Activated CD4-positive, alpha-beta T cell treated with anti-CD3 and anti-CD28 coated beads, Interleukin-2, amount 10 ng/mL, durations not matched to agents 24 days and 14 days (primary cell): Measurements from ENCODE around the gene PSMC6. TPM values are rescaled to one million over a fixed set of nuclear protein-coding genes. Genes with fewer than 3 reads are reported as not detected.
"Not testable (repeated sequence)": the region's sequence is repeated elsewhere in the genome, so short reads cannot be mapped to it uniquely, and the experiment has no call there.

ENCODE experiments used
- DNase-seq: peaks from one replicate; pipeline ENCODE4 v3.0.0; 2022
- H3K27ac Mint-ChIP-seq: one replicate; pipeline ENCODE4 v1.8.0; 2022; ENCODE audit warnings: mild to moderate bottlenecking, mixed read lengths
- H3K27me3 Mint-ChIP-seq: one replicate; pipeline ENCODE4 v1.8.0; 2022; ENCODE audit warnings: mixed read lengths
- H3K36me3 Mint-ChIP-seq: one replicate; pipeline ENCODE4 v1.8.0; 2022; ENCODE audit warnings: low read depth, mild to moderate bottlenecking, mixed read lengths
- H3K4me1 Mint-ChIP-seq: one replicate; pipeline ENCODE4 v1.8.0; 2021; ENCODE audit warnings: mixed read lengths
- H3K4me3 Mint-ChIP-seq: one replicate; pipeline ENCODE4 v1.8.0; 2022; ENCODE audit warnings: mild to moderate bottlenecking, moderate library complexity, mixed read lengths
- H3K9me3 Mint-ChIP-seq: one replicate; pipeline ENCODE4 v1.8.0; 2021; ENCODE audit warnings: mixed read lengths
- intact Hi-C: fragments of 100-400 bp; cut with micrococcal nuclease; formaldehyde crosslinking; loops from one replicate; pipeline ENCODE4 v1.15.1; 2023
- total RNA-seq: library from RNA; stranded (reverse); gene quantifications from 2 replicates; pipeline ENCODE4 v1.2.3, GENCODE V29; 2022

The PSMC6 gene
- total RNA-seq, 1 donor from 2014 or later: 143 TPM

- peak overlapping the region; percentile 96 for H3K4me3 Mint-ChIP-seq
- DNase-seq: no peak
- no peaks in the 10 kb centered on the region for H3K9me3 Mint-ChIP-seq
- peak overlapping the region; percentile 88 for H3K27ac Mint-ChIP-seq
- intact Hi-C loops: loop anchor here (1.0 to 2.0 kb wide), 3 partner anchors 33 to 177 kb away; partner anchors contain the start of genes GNPNAT1, GPR137C and TXNDC16
- no peaks in the 10 kb centered on the region for H3K27me3 Mint-ChIP-seq
- H3K4me1 Mint-ChIP-seq: peaks cover 21% of the 10 kb centered on the region
- H3K36me3 Mint-ChIP-seq: peaks cover 42% of the 10 kb centered on the region
Measured at GRCh38 chr14:52729585-52729924, 22.6 kb downstream of the PSMC6 start.

DNA sequence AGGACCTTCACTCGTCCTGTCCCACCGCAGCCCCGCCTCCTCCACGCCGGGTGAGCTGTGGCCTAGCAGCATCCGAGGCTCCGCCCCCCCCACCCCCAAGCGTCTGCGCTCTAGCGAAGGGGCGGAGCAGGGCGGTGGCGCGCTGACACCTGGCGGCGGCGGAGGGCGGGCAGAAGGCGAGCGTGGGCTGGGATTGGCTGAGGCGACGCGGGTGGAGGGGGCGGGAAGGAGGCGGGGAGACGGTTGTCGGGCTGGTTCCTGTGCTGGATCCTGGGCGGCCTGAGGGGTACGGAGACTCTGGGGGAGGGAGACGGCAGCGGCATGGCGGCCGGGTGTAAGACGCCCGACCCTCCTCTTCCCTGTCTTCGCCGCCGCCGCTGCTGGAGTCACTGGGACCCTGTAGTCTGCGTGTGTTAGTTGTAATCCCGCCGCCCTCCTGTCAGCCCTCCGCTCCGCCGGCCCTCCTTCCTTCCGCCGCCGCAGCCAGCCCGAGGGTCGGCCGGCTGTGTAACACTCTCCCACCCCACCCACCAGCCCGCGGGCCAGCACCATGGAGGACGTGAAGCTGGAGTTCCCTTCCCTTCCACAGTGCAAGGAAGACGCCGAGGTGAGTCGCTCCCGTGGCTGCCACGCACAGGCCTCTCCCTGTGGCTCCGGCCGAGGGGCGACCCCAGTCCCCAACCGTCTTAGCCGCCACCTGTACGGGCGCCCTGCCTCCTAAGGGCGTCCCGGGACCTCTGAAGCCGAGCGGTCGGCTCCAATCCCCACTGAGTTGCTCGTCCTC, 23.1 kb downstream of the PSMC6 start, which contains the start of gene STYX:
STYX (plus strand) TSS at position 242 of the 784 bp plus-strand sequence; CDS start at position 551, 309 bp downstream.
- Mint-ChIP-seq H3K27me3 (no peaks in the 10 kb centered on the region), H3K36me3 (peaks cover 40% of the 10 kb centered on the region), H3K4me1 (peaks cover 21% of the 10 kb centered on the region), H3K9me3 (no peaks in the 10 kb centered on the region), H3K4me3 (peak within 1 kb of the TSS; percentile 96), H3K27ac (peak within 1 kb of the TSS; percentile 88)
- intact Hi-C loops: loop anchor here (1.0 to 2.0 kb wide), 5 partner anchors 12 to 177 kb away; partner anchors contain the start of genes GNPNAT1, GPR137C, PSMC6 and TXNDC16
- peak; percentile 99 for DNase-seq

- no peak for DNase-seq
- Mint-ChIP-seq H3K4me1 (peaks cover 22% of the 10 kb centered on the region), H3K4me3 (peak overlapping the region; percentile 96), H3K36me3 (peaks cover 36% of the 10 kb centered on the region), H3K27ac (peak overlapping the region; percentile 88), H3K9me3 (no peaks in the 10 kb centered on the region), H3K27me3 (no peaks in the 10 kb centered on the region)
- intact Hi-C loops: loop anchor here (1.0 kb wide), 2 partner anchors 12 to 23 kb away; partner anchors contain the start of gene PSMC6
Measured at GRCh38 chr14:52730709-52731111, 23.7 kb downstream of the PSMC6 start.

GRCh38 chr14:52733824-52734223, 26.8 kb downstream of the PSMC6 start:
- Mint-ChIP-seq H3K27me3 (no peaks in the 10 kb centered on the region), H3K4me1 (peaks cover 29% of the 10 kb centered on the region), H3K9me3 (no peaks in the 10 kb centered on the region), H3K4me3 (no peak overlapping the region), H3K27ac (no peak overlapping the region), H3K36me3 (peaks cover 37% of the 10 kb centered on the region)
- intact Hi-C loops: no loop called here
- no peak for DNase-seq

DNA sequence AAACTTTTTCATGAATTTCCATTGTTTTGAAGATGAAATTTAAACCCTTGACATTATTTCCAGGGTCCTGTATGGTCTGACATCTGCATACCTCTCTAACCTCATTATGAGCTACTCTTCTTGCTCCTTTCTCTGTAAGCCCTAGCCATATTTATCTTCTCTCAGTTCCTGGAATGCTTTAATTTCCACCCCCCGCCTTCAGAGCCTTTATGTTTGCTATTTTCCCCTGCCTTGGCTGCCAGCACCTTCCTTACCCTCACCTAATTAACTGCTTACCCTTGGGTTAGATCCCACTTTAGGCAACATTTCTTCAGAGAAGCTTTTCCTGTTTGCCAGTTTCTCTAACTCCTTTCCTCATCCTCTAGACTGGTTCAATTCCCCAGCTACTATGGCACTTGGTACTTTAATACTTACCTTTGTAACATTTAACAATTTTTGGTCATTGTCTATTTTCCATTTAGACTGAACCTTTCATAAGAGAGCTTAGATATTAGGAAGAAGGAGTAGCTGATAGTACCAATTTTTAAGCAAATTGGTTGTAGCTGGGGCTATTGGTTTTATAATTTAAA, 29.0 kb downstream of the PSMC6 start:
- Mint-ChIP-seq H3K27ac (peak overlapping the region; percentile 35), H3K4me1 (peaks cover 29% of the 10 kb centered on the region), H3K4me3 (peak overlapping the region; percentile 50), H3K9me3 (no peaks in the 10 kb centered on the region), H3K36me3 (peaks cover 33% of the 10 kb centered on the region), H3K27me3 (no peaks in the 10 kb centered on the region)
- intact Hi-C loops: no loop called here
- DNase-seq: no peak

DNA sequence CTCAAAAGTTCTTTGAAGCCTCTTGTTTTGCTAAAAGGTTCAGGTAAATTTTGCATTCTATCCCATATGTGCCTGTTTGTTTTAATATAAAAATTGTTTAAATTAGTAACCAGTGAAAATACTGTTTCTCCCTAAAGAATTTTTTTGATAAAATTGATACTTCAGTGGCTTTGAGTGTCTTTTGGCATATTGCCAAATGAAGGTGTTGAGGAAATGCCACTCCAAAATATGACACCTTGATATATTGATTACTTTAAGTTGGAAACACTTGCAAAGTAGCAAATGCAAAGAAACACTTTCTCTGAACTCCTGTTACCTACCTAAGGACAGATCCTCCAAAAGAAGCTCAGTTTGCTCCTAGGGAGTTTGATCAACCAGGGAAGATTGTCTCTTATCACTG, 31.4 kb downstream of the PSMC6 start:
- H3K27me3 Mint-ChIP-seq: no peaks in the 10 kb centered on the region
- H3K9me3 Mint-ChIP-seq: no peaks in the 10 kb centered on the region
- no peak overlapping the region for H3K27ac Mint-ChIP-seq
- peaks cover 26% of the 10 kb centered on the region for H3K36me3 Mint-ChIP-seq
- no peak overlapping the region for H3K4me3 Mint-ChIP-seq
- no peak for DNase-seq
- intact Hi-C loops: no loop called here
- peaks cover 37% of the 10 kb centered on the region for H3K4me1 Mint-ChIP-seq

GRCh38 chr14:52740751-52741150, 33.8 kb downstream of the PSMC6 start:
- Mint-ChIP-seq H3K27ac (peak overlapping the region; percentile 5), H3K4me1 (peaks cover 36% of the 10 kb centered on the region)
- intact Hi-C loops: no loop called here

GRCh38 chr14:52741865-52742264, 34.9 kb downstream of the PSMC6 start:
- Mint-ChIP-seq H3K27ac (peak overlapping the region; percentile 91), H3K4me3 (peak overlapping the region; percentile 75), H3K36me3 (peaks cover 21% of the 10 kb centered on the region), H3K9me3 (no peaks in the 10 kb centered on the region), H3K27me3 (no peaks in the 10 kb centered on the region), H3K4me1 (peaks cover 31% of the 10 kb centered on the region)
- DNase-seq: no peak
- intact Hi-C loops: loop anchor here (1.0 kb wide), 1 partner anchor 12 kb away; the partner anchor contains the start of gene STYX

More at GRCh38 chr14:52740751-52741150, 33.8 kb downstream of the PSMC6 start:
- H3K9me3 Mint-ChIP-seq: no peaks in the 10 kb centered on the region
- no peak for DNase-seq
- no peaks in the 10 kb centered on the region for H3K27me3 Mint-ChIP-seq
- H3K4me3 Mint-ChIP-seq: no peak overlapping the region
- peaks cover 19% of the 10 kb centered on the region for H3K36me3 Mint-ChIP-seq

- H3K9me3 Mint-ChIP-seq: no peaks in the 10 kb centered on the region
- no peak for DNase-seq
- intact Hi-C loops: no loop called here
- H3K27ac Mint-ChIP-seq: no peak overlapping the region
- peaks cover 41% of the 10 kb centered on the region for H3K36me3 Mint-ChIP-seq
- H3K27me3 Mint-ChIP-seq: no peaks in the 10 kb centered on the region
- H3K4me1 Mint-ChIP-seq: peaks cover 7% of the 10 kb centered on the region
- no peak overlapping the region for H3K4me3 Mint-ChIP-seq
Measured at GRCh38 chr14:52748647-52749292, 41.8 kb downstream of the PSMC6 start.

GRCh38 chr14:52755607-52756316, 48.8 kb downstream of the PSMC6 start:
- intact Hi-C loops: no loop called here
- no peak overlapping the region for H3K4me3 Mint-ChIP-seq
- H3K27ac Mint-ChIP-seq: no peak overlapping the region
- H3K27me3 Mint-ChIP-seq: no peaks in the 10 kb centered on the region
- no peaks in the 10 kb centered on the region for H3K4me1 Mint-ChIP-seq
- H3K36me3 Mint-ChIP-seq: peaks cover 19% of the 10 kb centered on the region
- DNase-seq: no peak
- no peaks in the 10 kb centered on the region for H3K9me3 Mint-ChIP-seq

DNA sequence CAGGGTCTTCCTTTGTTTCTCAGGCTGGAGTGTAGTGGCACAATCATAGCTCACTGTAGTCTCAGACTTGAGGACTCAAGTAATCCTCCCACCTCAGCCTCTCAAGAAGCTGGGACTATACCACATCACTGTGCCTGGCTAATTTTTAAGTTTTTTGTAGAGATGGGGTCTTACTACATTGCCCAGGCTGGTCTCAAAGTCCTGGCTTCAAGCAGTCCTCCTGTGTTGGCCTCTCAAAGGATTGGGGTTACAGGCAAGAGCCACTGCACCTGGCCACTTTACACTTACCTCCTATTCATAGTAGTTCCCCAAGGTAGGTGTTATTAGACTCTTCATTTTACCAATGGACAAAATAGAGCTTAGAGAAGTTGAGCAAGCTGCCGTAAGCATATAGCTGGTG, 52.1 kb downstream of the PSMC6 start:
- Mint-ChIP-seq H3K36me3 (peaks cover 30% of the 10 kb centered on the region), H3K4me3 (no peak overlapping the region), H3K27me3 (no peaks in the 10 kb centered on the region), H3K9me3 (no peaks in the 10 kb centered on the region), H3K4me1 (peaks cover 3% of the 10 kb centered on the region), H3K27ac (no peak overlapping the region)
- intact Hi-C loops: no loop called here
- DNase-seq: no peak

- H3K27ac Mint-ChIP-seq, H3K27me3 Mint-ChIP-seq, H3K4me1 Mint-ChIP-seq, H3K4me3 Mint-ChIP-seq, DNase-seq, H3K9me3 Mint-ChIP-seq, intact Hi-C loops: not testable (repeated sequence)
- peaks cover 40% of the 10 kb centered on the region for H3K36me3 Mint-ChIP-seq
Measured at GRCh38 chr14:52762923-52763322, 55.9 kb downstream of the PSMC6 start.

- Mint-ChIP-seq H3K4me3 (no peak overlapping the region), H3K4me1 (peaks cover 13% of the 10 kb centered on the region), H3K27me3 (no peaks in the 10 kb centered on the region), H3K9me3 (no peaks in the 10 kb centered on the region), H3K27ac (no peak overlapping the region), H3K36me3 (peaks cover 44% of the 10 kb centered on the region)
- intact Hi-C loops: no loop called here
- no peak for DNase-seq
Measured at GRCh38 chr14:52767058-52767833, 60.2 kb downstream of the PSMC6 start.
